HCT116 (cell line): ENCODE data around the gene RNF31. TPM values are rescaled to one million over a fixed set of nuclear protein-coding genes. Genes with fewer than 3 reads are reported as not detected.

Source experiments
- ATAC-seq: fragments of 200-7000 bp; cut with Tn5 transposase; 2 replicates; pipeline ENCODE4 v1.9.1; 2020; ENCODE audit warnings: mild to moderate bottlenecking, moderate library complexity
- BruUV-seq: library from RNA; stranded (reverse); fragments of 400-500 nt; replicated peaks from 2 replicates; lab custom pipeline; 2021; lab: Mats Ljungman, UMichigan
- CTCF ChIA-PET: fragments of 300-600 bp; sonication (Branson Sonifier 250); formaldehyde crosslinking; loops from one replicate; lab custom pipeline; 2021; ENCODE audit warnings: antibody characterized with exemption; lab: Charles Lee
- POLR2A ChIA-PET: fragments of 300-600, 350-600 bp; sonication (Branson Sonifier 250); formaldehyde crosslinking; loops from one replicate; lab custom pipeline; 2021; ENCODE audit warnings: antibody characterized with exemption; lab: Charles Lee
- RAD21 ChIA-PET, 2 experiments: fragments of 300-600 bp; sonication (Branson Sonifier 250); formaldehyde crosslinking; loops; one replicate each; lab custom pipeline; 2023; ENCODE audit warnings: low total read pairs in 2 of 2; ENCODE audit not compliant: uncharacterized antibody in 2 of 2, unreplicated experiment in 2 of 2, low non-redundant PET in 1 of 2; lab: Charles Lee
- DNase-seq: peaks from one replicate; pipeline ENCODE4 v3.0.0-alpha.2; 2010; ENCODE audit warnings: low read depth, low spot score
- H2AFZ ChIP-seq: fragments of 200-600 bp; shearing (Covaris generic), sonication (generic); 2 replicates; pipeline ENCODE4 v1.6.1; 2017; ENCODE audit warnings: low read depth, mixed run types, mixed read lengths, antibody characterized with exemption, low read length; ENCODE audit not compliant: poor library complexity, severe bottlenecking
- H3K27ac ChIP-seq: 2 replicates; pipeline ENCODE4 v1.5.1; 2012; ENCODE audit warnings: low read depth, low read length
- H3K27me3 ChIP-seq: fragments of 200-600 bp; sonication (generic); 2 replicates; pipeline ENCODE4 v1.6.1; 2016; ENCODE audit warnings: mixed run types, low read length, mixed read lengths; ENCODE audit not compliant: insufficient read depth
- H3K36me3 ChIP-seq, 2 experiments: fragments of 200-500 bp in 1 of 2; fragments of 200-600 bp in 1 of 2; sonication (Bioruptor generic) in 1 of 2; sonication (generic) in 1 of 2; 2 replicates each; pipeline versions ENCODE4 v1.5.1 to v1.6.1; 2014 to 2016; ENCODE audit warnings: low read length in 2 of 2, inconsistent platforms in 1 of 2, mixed read lengths in 1 of 2, mixed run types in 1 of 2; ENCODE audit not compliant: insufficient read depth in 2 of 2, control insufficient read depth in 1 of 2
- H3K4me1 ChIP-seq, 2 experiments: fragments of 200-600 bp in 1 of 2; sonication (generic) in 1 of 2; 2 replicates each; pipeline versions ENCODE4 v1.5.1 to v1.6.1; 2012 to 2017; ENCODE audit warnings: low read length in 2 of 2, inconsistent platforms in 1 of 2, mild to moderate bottlenecking in 1 of 2, mixed read lengths in 1 of 2, mixed run types in 1 of 2, moderate library complexity in 1 of 2; ENCODE audit not compliant: insufficient read depth in 2 of 2, control insufficient read depth in 1 of 2
- H3K4me2 ChIP-seq: fragments of 200-600 bp; sonication (generic); 2 replicates; pipeline ENCODE4 v1.6.1; 2017; ENCODE audit warnings: mixed run types, low read length, mixed read lengths
- H3K4me3 ChIP-seq, 2 experiments: fragments of 200-600 bp in 1 of 2; sonication (generic) in 1 of 2; replicated peaks in 1 of 2; 2 replicates each; pipeline ENCODE4 v1.5.1; 2011 to 2016; ENCODE audit warnings: low read length in 2 of 2, control low read depth in 1 of 2, low read depth in 1 of 2, mild to moderate bottlenecking in 1 of 2, mixed read lengths in 1 of 2, mixed run types in 1 of 2
- H3K79me2 ChIP-seq: fragments of 200-600 bp; sonication (generic); 2 replicates; pipeline ENCODE4 v1.6.1; 2017; ENCODE audit warnings: mild to moderate bottlenecking, mixed run types, low read length, moderate library complexity, mixed read lengths; ENCODE audit not compliant: insufficient read depth
- H3K9ac ChIP-seq: fragments of 200-600 bp; sonication (generic); 2 replicates; pipeline ENCODE4 v1.6.1; 2016; ENCODE audit warnings: low read length, mixed read lengths
- H3K9me2 ChIP-seq: fragments of 200-600 bp; sonication (generic), shearing (Covaris generic); 2 replicates; pipeline ENCODE4 v1.6.1; 2017; ENCODE audit warnings: mixed run types, mild to moderate bottlenecking, moderate library complexity; ENCODE audit not compliant: insufficient read depth
- H3K9me3 ChIP-seq, 2 experiments: fragments of 200-500 bp in 1 of 2; fragments of 200-600 bp in 1 of 2; sonication (Bioruptor generic) in 1 of 2; sonication (generic) in 1 of 2; 2 replicates each; pipeline ENCODE4 v1.6.1; 2014 to 2017; ENCODE audit warnings: low read length in 2 of 2, mixed read lengths in 2 of 2, inconsistent platforms in 1 of 2, low read depth in 1 of 2, mild to moderate bottlenecking in 1 of 2, mixed run types in 1 of 2, moderate library complexity in 1 of 2; ENCODE audit not compliant: control insufficient read depth in 1 of 2, insufficient read depth in 1 of 2
- H4K20me1 ChIP-seq: fragments of 200-600 bp; sonication (generic), shearing (Covaris generic); 2 replicates; pipeline ENCODE4 v1.6.1; 2017; ENCODE audit warnings: mixed run types, mild to moderate bottlenecking, moderate library complexity; ENCODE audit not compliant: insufficient read depth
- CBX3 ChIP-seq: IDR thresholded peaks from 2 replicates; pipeline ENCODE4 v1.6.1; 2012; ENCODE audit warnings: low read depth
- CEBPB ChIP-seq: IDR thresholded peaks from 2 replicates; pipeline ENCODE4 v1.6.1; 2012; ENCODE audit warnings: low read depth
- ELF1 ChIP-seq: IDR thresholded peaks from 2 replicates; pipeline ENCODE4 v1.6.1; 2012; ENCODE audit warnings: low read depth, borderline replicate concordance
- EZH2 ChIP-seq: fragments of 200-600 bp; sonication (generic); IDR thresholded peaks from 2 replicates; pipeline ENCODE4 v1.6.1; 2017; ENCODE audit warnings: antibody characterized with exemption, mixed run types
- EZH2phosphoT487 ChIP-seq: fragments of 200-600 bp; IDR thresholded peaks from 2 replicates; pipeline ENCODE4 v1.6.1; 2018; ENCODE audit warnings: antibody characterized with exemption, borderline replicate concordance
- FOSL1 ChIP-seq: IDR thresholded peaks from 2 replicates; pipeline ENCODE4 v1.6.1; 2012; ENCODE audit warnings: low read depth
- JUND ChIP-seq: IDR thresholded peaks from 2 replicates; pipeline ENCODE4 v1.6.1; 2012
- SIN3A ChIP-seq: IDR thresholded peaks from 2 replicates; pipeline ENCODE4 v1.6.1; 2012; ENCODE audit warnings: low read depth
- SP1 ChIP-seq: IDR thresholded peaks from 2 replicates; pipeline ENCODE4 v1.6.1; 2012; ENCODE audit warnings: low read depth
- SRF ChIP-seq: IDR thresholded peaks from 2 replicates; pipeline ENCODE4 v1.6.1; 2012; ENCODE audit warnings: low read depth
- TCF7L2 ChIP-seq: IDR thresholded peaks from 2 replicates; pipeline ENCODE4 v1.7.0; 2011; ENCODE audit warnings: borderline replicate concordance, inconsistent platforms; ENCODE audit not compliant: insufficient read depth, insufficient read length; ENCODE audit errors: extremely low read depth
- ZFX ChIP-seq: fragments of 450-650 bp; IDR thresholded peaks from 2 replicates; pipeline ENCODE4 v1.6.1; 2017
- ZNF274 ChIP-seq: fragments of 200-500 bp; sonication (Bioruptor generic); IDR thresholded peaks from 2 replicates; pipeline ENCODE4 v1.6.1; 2014; ENCODE audit warnings: mild to moderate bottlenecking, low read depth, low read length, inconsistent platforms
- intact Hi-C: fragments of 100-400 bp; cut with micrococcal nuclease; formaldehyde crosslinking; loops from 2 replicates; pipeline ENCODE4 v1.10.0; 2022
- total RNA-seq: library from RNA; stranded (reverse); gene quantifications from one replicate; pipeline ENCODE4 v1.2.1, GENCODE V29; 2021; ENCODE audit not compliant: unreplicated experiment
- TF ChIP-seq, protein P1 (sequence below): IDR thresholded peaks from 2 replicates; pipeline ENCODE4 v1.6.1; 2011; ENCODE audit warnings: mild to moderate bottlenecking, low read length, moderate library complexity; ENCODE audit not compliant: insufficient replicate concordance; ENCODE audit errors: extremely low read depth
- TF ChIP-seq, protein P2 (sequence below): IDR thresholded peaks from 2 replicates; pipeline ENCODE4 v1.6.1; 2012
- TF ChIP-seq, protein P3 (sequence below), 3 experiments: fragments of 200-600 bp in 1 of 3; sonication (generic) in 1 of 3; IDR thresholded peaks in 2 of 3; conservative IDR thresholded peaks in 1 of 3; 2 replicates each; pipeline ENCODE4 v1.5.1; 2012 to 2017; ENCODE audit warnings: low read depth in 2 of 3, low read length in 2 of 3, antibody characterized with exemption in 1 of 3, borderline replicate concordance in 1 of 3, control low read depth in 1 of 3, mild to moderate bottlenecking in 1 of 3, mixed read lengths in 1 of 3, mixed run types in 1 of 3, moderate library complexity in 1 of 3; ENCODE audit not compliant: insufficient read depth in 1 of 3

The RNF31 gene
- total RNA-seq, 1 experiment from 2014 or later, result 78.0 TPM

DNA sequence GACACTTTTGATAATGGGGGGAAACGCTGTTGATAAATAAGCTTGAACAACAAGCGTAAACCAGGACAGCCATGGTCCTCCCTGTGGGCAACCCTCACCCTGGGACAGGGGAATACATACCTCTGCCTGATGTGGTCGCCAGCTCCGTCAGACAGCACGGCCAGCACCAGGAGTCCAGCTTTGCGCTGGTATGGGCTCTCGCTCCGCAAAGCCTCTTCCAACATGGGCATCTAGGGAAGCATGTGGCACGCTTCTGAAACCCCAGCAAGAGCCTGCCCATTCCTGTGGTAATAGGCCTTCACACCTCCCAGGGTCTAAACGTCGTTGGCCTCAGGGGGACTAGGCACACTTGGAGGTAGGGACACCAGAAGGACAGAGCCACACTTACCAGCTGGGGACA, 38.4 kb downstream of the RNF31 start:
- Histone ChIP-seq H3K4me3 (no peak overlapping the region), H3K4me1 (peaks cover 16 to 17% of the 10 kb centered on the region in 2 experiments), H3K36me3 (peaks cover 31 to 48% of the 10 kb centered on the region in 2 experiments; a peak in 3 of 4 replicates), H3K9ac (no peak overlapping the region), H3K9me3 (no peaks in the 10 kb centered on the region), H2AFZ (no peak overlapping the region), H3K27ac (no peak overlapping the region), H4K20me1 (no peaks in the 10 kb centered on the region), H3K9me2 (no peaks in the 10 kb centered on the region), H3K27me3 (no peaks in the 10 kb centered on the region), H3K79me2 (peaks cover 37% of the 10 kb centered on the region), H3K4me2 (no peak overlapping the region)
- no TSS peak for BruUV-seq
- POLR2A ChIA-PET, result no interaction called here
- CTCF ChIA-PET, result no interaction called here
- RAD21 ChIA-PET, result no interaction called here
- intact Hi-C loops, result no loop called here
- no peak for TF ChIP-seq ZNF274
- TF ChIP-seq FOSL1, result no peak
- no peak for TF ChIP-seq ELF1
- TF ChIP-seq ZFX, result no peak
- TF ChIP-seq JUND, result no peak
- no peak for TF ChIP-seq EZH2
- TF ChIP-seq SRF, result no peak
- TF ChIP-seq SP1, result no peak
- no peak for TF ChIP-seq TCF7L2
- TF ChIP-seq SIN3A, result no peak
- no peak for TF ChIP-seq CBX3
- DNase-seq (no peak), ATAC-seq (no peak)

DNA sequence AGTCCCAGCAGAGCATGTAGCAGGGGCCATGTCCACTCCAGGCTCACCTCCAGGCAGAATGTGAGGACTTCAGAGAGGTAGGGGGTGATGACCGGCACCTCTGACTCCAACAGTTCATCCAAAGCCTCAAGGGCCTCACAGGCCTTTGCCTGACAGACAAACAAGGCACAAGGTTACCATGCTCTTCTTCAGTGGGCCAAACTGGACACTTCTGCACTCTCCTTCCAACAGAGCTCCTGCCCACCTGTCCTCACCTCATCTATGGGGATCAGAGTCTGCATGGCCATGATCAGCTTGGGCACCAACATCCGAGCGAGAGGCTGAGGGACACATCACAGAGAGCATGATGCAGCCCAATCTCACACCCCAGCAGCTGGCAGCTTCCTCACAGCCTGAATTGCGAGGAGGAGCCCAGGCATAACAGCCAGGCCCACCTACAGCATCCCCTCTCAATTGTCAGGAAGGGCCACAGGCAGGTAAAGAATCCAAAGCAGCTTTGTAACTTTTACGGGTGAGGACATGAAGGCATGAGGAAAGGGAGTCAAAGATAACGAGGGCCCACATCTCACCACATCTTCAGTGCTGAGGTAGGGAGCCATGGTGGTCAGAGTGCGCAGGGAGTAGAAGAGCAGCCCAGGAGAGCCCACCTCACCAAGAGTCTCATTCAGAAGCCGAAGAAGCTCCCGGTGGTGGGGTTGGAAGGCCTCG, 39.7 kb downstream of the RNF31 start:
- BruUV-seq, result no TSS peak
- ChIA-PET CTCF (no interaction called here), RAD21 (no interaction called here), POLR2A (no interaction called here)
- Histone ChIP-seq H3K27me3 (no peaks in the 10 kb centered on the region), H3K9ac (no peak overlapping the region), H3K4me3 (peak overlapping the region; percentile 89 to 94), H3K79me2 (peaks cover 40% of the 10 kb centered on the region), H3K27ac (no peak overlapping the region; the same call in 1 of the 2 replicates), H4K20me1 (no peaks in the 10 kb centered on the region), H3K9me3 (no peaks in the 10 kb centered on the region), H3K36me3 (peaks cover 33 to 39% of the 10 kb centered on the region in 2 experiments; a peak in 3 of 4 replicates), H3K9me2 (no peaks in the 10 kb centered on the region), H2AFZ (no peak overlapping the region), H3K4me2 (peak overlapping the region; percentile 91; the same call in 1 of the 2 replicates), H3K4me1 (peaks cover 16 to 17% of the 10 kb centered on the region in 2 experiments)
- DNase-seq (no peak), ATAC-seq (no peak)
- intact Hi-C loops, result no loop called here
- TF ChIP-seq, protein P1, sequence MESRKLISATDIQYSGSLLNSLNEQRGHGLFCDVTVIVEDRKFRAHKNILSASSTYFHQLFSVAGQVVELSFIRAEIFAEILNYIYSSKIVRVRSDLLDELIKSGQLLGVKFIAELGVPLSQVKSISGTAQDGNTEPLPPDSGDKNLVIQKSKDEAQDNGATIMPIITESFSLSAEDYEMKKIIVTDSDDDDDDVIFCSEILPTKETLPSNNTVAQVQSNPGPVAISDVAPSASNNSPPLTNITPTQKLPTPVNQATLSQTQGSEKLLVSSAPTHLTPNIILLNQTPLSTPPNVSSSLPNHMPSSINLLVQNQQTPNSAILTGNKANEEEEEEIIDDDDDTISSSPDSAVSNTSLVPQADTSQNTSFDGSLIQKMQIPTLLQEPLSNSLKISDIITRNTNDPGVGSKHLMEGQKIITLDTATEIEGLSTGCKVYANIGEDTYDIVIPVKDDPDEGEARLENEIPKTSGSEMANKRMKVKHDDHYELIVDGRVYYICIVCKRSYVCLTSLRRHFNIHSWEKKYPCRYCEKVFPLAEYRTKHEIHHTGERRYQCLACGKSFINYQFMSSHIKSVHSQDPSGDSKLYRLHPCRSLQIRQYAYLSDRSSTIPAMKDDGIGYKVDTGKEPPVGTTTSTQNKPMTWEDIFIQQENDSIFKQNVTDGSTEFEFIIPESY, result no peak
- no peak for TF ChIP-seq EZH2phosphoT487
- TF ChIP-seq ZNF274, result no peak
- no peak for TF ChIP-seq ELF1
- TF ChIP-seq, protein P2, sequence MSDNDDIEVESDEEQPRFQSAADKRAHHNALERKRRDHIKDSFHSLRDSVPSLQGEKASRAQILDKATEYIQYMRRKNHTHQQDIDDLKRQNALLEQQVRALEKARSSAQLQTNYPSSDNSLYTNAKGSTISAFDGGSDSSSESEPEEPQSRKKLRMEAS, result no peak
- TF ChIP-seq, protein P3, sequence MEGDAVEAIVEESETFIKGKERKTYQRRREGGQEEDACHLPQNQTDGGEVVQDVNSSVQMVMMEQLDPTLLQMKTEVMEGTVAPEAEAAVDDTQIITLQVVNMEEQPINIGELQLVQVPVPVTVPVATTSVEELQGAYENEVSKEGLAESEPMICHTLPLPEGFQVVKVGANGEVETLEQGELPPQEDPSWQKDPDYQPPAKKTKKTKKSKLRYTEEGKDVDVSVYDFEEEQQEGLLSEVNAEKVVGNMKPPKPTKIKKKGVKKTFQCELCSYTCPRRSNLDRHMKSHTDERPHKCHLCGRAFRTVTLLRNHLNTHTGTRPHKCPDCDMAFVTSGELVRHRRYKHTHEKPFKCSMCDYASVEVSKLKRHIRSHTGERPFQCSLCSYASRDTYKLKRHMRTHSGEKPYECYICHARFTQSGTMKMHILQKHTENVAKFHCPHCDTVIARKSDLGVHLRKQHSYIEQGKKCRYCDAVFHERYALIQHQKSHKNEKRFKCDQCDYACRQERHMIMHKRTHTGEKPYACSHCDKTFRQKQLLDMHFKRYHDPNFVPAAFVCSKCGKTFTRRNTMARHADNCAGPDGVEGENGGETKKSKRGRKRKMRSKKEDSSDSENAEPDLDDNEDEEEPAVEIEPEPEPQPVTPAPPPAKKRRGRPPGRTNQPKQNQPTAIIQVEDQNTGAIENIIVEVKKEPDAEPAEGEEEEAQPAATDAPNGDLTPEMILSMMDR (IDR thresholded peaks at IDR 0.05 in 2 of 3, conservative IDR thresholded peaks at IDR 0.05 in 1 of 3; ENCODE audit: borderline replicate concordance in 1 of 3, insufficient read depth in 1 of 3, low read depth in 2 of 3, low read length in 2 of 3), result no peak
- no peak for TF ChIP-seq ZFX
- TF ChIP-seq CEBPB, result no peak
- TF ChIP-seq SRF, result no peak
- TF ChIP-seq SIN3A, result no peak
